Measurements from ENCODE around the gene PKIB.

Gene PKIB

GRCh38 chr6:122754191-122754731, 144.1 kb downstream of the PKIB start:
- FAIRE-seq = no peak
- no peak for TF ChIP-seq POU2F2 (IDR thresholded peaks at IDR 0.05; ENCODE audit: low read depth, low read length)
- no peak for TF ChIP-seq POLR2A (IDR thresholded peaks at IDR 0.05; ENCODE audit: low read depth, low read length)
- TF ChIP-seq TAF1 (IDR thresholded peaks at IDR 0.05; ENCODE audit: low read depth, low read length) = no peak
- no peak for TF ChIP-seq SPI1 (IDR thresholded peaks at IDR 0.05; ENCODE audit: low read depth, low read length)
- DNase-seq (ENCODE audit: insufficient read length, low spot score) = no peak

GRCh38 chr6:122755901-122756300, 145.7 kb downstream of the PKIB start:
- no peak for FAIRE-seq
- no peak for DNase-seq (ENCODE audit: insufficient read length, low spot score)
- TF ChIP-seq POU2F2 (IDR thresholded peaks at IDR 0.05; ENCODE audit: low read depth, low read length) (no peak), PAX5 (IDR thresholded peaks at IDR 0.05; ENCODE audit: insufficient read depth, low read length, severe bottlenecking) (no peak), TAF1 (IDR thresholded peaks at IDR 0.05; ENCODE audit: low read depth, low read length) (no peak), SPI1 (IDR thresholded peaks at IDR 0.05; ENCODE audit: low read depth, low read length) (no peak), POLR2AphosphoS5 (IDR thresholded peaks at IDR 0.05; ENCODE audit: low read depth, low read length) (no peak), POLR2A (IDR thresholded peaks at IDR 0.05; ENCODE audit: low read depth, low read length) (no peak)

- no peak for TF ChIP-seq PAX5 (IDR thresholded peaks at IDR 0.05; ENCODE audit: insufficient read depth, low read length, severe bottlenecking)
- TF ChIP-seq POLR2A (IDR thresholded peaks at IDR 0.05; ENCODE audit: low read depth, low read length) = no peak
- no peak for TF ChIP-seq POU2F2 (IDR thresholded peaks at IDR 0.05; ENCODE audit: low read depth, low read length)
- TF ChIP-seq SPI1 (IDR thresholded peaks at IDR 0.05; ENCODE audit: low read depth, low read length) = no peak
- no peak for TF ChIP-seq POLR2AphosphoS5 (IDR thresholded peaks at IDR 0.05; ENCODE audit: low read depth, low read length)
- no peak for TF ChIP-seq TAF1 (IDR thresholded peaks at IDR 0.05; ENCODE audit: low read depth, low read length)
- FAIRE-seq (no peak), DNase-seq (ENCODE audit: insufficient read length, low spot score) (no peak)
Measured at GRCh38 chr6:122758927-122759334, 148.7 kb downstream of the PKIB start.

GRCh38 chr6:122760330-122760729, 150.1 kb downstream of the PKIB start:
- DNase-seq (ENCODE audit: insufficient read length, low spot score) = no peak
- FAIRE-seq = no peak
- TF ChIP-seq POU2F2 (IDR thresholded peaks at IDR 0.05; ENCODE audit: low read depth, low read length) = no peak
- TF ChIP-seq POLR2A (IDR thresholded peaks at IDR 0.05; ENCODE audit: low read depth, low read length) = no peak
- TF ChIP-seq TAF1 (IDR thresholded peaks at IDR 0.05; ENCODE audit: low read depth, low read length) = no peak
- no peak for TF ChIP-seq POLR2AphosphoS5 (IDR thresholded peaks at IDR 0.05; ENCODE audit: low read depth, low read length)
- no peak for TF ChIP-seq SPI1 (IDR thresholded peaks at IDR 0.05; ENCODE audit: low read depth, low read length)

- no peak for FAIRE-seq
- TF ChIP-seq POLR2A (IDR thresholded peaks at IDR 0.05; ENCODE audit: low read depth, low read length) (no peak), SPI1 (IDR thresholded peaks at IDR 0.05; ENCODE audit: low read depth, low read length) (no peak), TAF1 (IDR thresholded peaks at IDR 0.05; ENCODE audit: low read depth, low read length) (no peak), POLR2AphosphoS5 (IDR thresholded peaks at IDR 0.05; ENCODE audit: low read depth, low read length) (no peak), POU2F2 (IDR thresholded peaks at IDR 0.05; ENCODE audit: low read depth, low read length) (no peak), PAX5 (IDR thresholded peaks at IDR 0.05; ENCODE audit: insufficient read depth, low read length, severe bottlenecking) (no peak)
- DNase-seq (ENCODE audit: insufficient read length, low spot score) = no peak
Measured at GRCh38 chr6:122766256-122766655, 156.1 kb downstream of the PKIB start.

GRCh38 chr6:122770835-122771601, 160.8 kb downstream of the PKIB start:
- TF ChIP-seq POLR2A (IDR thresholded peaks at IDR 0.05; ENCODE audit: low read depth, low read length) (no peak), SPI1 (IDR thresholded peaks at IDR 0.05; ENCODE audit: low read depth, low read length) (no peak), POU2F2 (IDR thresholded peaks at IDR 0.05; ENCODE audit: low read depth, low read length) (no peak), TAF1 (IDR thresholded peaks at IDR 0.05; ENCODE audit: low read depth, low read length) (no peak), POLR2AphosphoS5 (IDR thresholded peaks at IDR 0.05; ENCODE audit: low read depth, low read length) (no peak), PAX5 (IDR thresholded peaks at IDR 0.05; ENCODE audit: insufficient read depth, low read length, severe bottlenecking) (no peak)
- FAIRE-seq (no peak), DNase-seq (ENCODE audit: insufficient read length, low spot score) (no peak)

- FAIRE-seq (no peak), DNase-seq (ENCODE audit: insufficient read length, low spot score) (no peak)
- no peak for TF ChIP-seq POU2F2 (IDR thresholded peaks at IDR 0.05; ENCODE audit: low read depth, low read length)
Measured at GRCh38 chr6:122772724-122773415, 162.7 kb downstream of the PKIB start.

All from GM12891 (cell line).